GM18507 (cell line): ENCODE results near the gene EML1.

Experiments
- DNase-seq: peaks from one replicate; pipeline ENCODE4 v3.0.0; 2011; ENCODE audit warnings: low read depth; ENCODE audit not compliant: insufficient read length; ENCODE audit errors: extremely low spot score
- FAIRE-seq: peaks from 2 replicates; lab custom pipeline; 2011; peaks lifted over from hg19 to GRCh38; lab: Jason Lieb, UNC

EML1 gene

GRCh38 chr14:99793213-99794150, at the start of gene EML1:
EML1 (plus strand) TSS chr14:99793413; CDS start chr14:99793477, 64 bp downstream.
- DNase-seq: peak; percentile 87
- FAIRE-seq: no peak

DNA sequence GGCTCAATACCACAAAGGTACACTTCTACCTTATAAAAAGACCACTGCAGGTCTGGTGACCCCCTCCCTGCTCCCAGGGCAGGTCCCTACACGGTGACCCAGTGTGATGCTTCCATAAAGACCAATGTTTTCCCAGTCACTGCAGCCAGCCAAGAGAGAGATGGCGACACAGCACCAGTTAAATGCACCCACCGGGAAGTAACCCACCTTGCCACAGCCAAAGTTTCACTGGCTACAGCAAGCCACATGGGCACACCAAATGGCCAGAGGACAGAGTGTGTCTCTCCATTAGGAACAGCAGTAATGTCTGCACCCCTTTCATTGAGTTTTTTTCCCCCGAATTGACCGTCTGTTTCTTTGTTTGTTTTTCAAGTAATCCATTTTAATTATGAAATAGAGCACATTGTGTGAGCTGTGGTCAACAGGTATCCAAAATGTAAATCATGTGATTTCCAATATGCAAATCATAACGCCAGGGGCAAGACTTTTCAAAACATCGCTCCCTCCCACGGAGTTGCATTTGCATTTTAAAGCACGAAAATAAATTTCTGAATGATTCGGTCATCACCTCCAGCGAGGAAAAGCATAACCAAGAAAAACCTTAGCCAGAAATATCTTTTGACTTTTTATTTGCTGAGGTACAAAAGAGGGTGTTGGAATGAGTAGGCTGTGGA, 48.9 kb upstream of the EML1 start:
- no peak for FAIRE-seq
- DNase-seq: no peak

DNA sequence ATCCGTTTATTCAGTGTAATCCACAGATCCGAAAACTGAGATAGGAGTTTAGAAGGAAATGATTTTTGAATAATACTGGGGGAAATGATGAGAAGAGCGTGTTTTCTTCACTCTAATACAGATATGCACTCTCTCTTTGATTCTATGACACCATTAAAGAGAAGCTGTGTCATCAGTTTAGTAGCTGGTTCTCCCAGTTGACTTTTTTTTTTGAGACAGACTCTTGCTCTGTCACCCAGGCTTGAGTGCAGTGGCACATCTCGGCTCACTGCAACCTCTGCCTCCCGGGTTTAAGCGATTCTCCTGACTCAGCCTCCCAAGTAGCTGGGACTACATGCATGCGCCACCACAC, 48.4 kb upstream of the EML1 start:
- DNase-seq (no peak), FAIRE-seq (no peak)

DNA sequence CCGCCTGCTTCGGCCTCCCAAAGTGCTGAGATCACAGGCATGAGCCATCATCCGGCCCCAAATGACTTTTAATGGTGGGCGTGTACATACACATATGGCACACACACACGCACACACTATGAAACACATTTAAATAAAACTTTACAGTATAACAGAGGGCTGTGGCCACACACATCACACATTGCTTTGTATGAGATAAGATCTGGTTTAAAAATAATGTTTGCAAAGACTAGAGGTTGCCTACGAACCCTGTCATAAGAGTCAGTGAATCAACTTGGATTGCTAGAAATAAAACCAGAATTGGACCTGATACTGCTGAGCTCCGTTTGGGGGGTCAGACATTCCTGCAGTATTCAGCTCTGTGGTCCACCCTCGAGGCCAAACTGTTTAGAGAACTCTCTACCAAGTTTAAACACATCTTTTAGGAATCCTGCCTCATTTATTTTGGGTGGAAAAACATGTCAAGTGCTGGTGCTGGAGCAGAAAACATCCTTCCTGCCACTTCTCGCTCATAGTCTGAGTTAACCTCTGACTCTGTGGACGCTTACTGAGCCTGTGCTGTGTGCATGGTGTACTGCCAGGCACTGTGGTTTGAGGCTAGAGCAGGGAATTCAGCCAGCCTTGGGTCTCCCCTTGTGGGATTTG, 47.8 kb upstream of the EML1 start:
- FAIRE-seq: no peak

DNA sequence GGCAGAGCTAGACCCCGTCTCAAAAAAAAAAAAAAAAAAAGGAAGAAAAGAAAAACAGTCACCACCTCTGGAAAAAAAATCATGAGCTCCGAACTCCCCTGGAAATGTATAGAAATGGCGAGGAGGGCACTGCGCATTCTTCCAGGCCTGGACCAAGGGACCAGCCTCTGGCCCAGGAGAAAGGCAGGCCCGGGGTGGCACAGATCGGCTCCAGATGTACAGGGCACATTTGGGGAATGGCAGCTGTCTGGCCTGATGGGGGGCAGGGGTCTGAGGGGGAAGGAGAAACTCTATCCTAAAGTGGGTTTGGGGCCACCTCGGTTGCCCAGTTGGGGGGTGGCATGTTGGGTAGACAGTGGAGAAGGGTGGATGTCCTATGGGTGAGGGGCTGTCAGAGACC, 46.0 kb upstream of the EML1 start:
- FAIRE-seq: no peak
- DNase-seq: no peak

More for the DNA sequence above, 47.8 kb upstream of the EML1 start:
- DNase-seq: no peak

DNA sequence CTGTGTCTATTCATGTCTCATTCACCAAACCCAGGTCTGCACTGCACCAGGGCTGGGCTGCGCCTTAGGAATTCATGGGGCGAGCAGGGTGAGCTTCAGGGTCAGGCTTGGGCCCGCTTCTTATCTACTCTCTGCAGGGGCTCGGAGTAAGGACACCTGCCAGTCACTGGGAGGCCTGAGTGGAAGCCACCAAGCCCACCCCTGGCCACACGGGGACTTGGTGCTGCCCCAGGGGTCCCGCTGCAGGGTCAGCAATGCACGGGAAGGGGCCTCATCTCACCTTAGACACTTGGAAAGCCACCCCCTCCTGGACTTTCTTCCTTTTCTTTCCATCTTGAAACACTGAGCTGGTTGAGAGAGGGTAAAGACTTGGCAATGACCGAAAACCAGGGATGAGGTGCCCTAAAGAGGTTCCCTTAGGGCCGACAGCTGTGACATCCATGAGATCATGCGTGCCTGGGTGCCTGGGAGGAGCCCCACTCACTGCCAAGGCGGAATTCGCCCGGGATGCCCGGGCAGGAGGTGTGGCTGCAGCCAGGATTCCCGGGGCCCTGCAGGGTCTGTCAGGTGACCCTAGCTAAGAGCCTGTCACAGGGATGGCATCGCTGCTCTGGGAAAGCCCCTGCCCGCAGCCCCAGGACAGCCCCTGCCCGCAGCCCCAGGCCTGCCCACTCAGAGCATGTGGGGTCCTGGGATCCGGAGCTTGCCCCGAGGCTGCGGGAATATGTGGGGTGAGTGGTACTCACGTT, 45.5 kb upstream of the EML1 start:
- no peak for DNase-seq
- FAIRE-seq: no peak

- FAIRE-seq: no peak
- DNase-seq: no peak
Measured at GRCh38 chr14:99748529-99748928, 44.7 kb upstream of the EML1 start.

GRCh38 chr14:99749142-99749541, 44.1 kb upstream of the EML1 start:
- no peak for FAIRE-seq
- DNase-seq: no peak

GRCh38 chr14:99749763-99750715, 43.2 kb upstream of the EML1 start:
- DNase-seq (no peak), FAIRE-seq (no peak)

DNA sequence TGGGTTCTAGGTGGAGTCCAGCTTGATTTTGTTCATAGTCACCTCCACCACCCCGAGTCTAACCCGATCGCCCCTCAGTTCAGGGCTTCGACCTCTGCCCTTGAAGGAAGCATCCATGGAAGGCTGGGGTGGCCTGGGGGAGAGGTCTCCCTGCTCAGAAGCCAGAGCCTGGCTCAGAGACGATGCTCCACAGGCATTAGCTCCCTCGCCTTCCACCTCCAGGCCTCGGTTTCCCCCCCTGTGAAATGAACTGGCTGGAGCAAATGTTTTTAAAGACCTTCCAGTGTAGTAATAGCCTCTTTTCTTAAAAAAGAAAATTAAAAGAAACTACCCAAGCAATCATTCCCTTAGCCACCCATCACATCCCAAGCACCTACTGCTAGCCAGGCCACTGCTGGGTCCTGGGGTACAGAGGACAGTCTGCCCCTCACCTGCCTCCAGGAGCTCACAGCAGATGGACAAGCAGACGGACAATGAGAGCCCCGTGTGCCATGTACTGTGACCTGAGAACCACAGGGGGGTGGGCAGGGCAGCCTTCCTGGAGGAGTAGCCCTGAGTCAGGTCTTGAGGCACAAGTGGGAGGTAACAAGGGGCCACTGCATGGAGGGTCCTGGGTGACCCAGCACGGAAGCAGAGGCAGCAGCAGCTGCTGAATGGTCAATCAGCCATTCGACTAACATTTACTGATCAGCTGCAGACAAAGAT, 42.3 kb upstream of the EML1 start:
- DNase-seq (no peak), FAIRE-seq (no peak)

GRCh38 chr14:99751539-99752485, 41.4 kb upstream of the EML1 start:
- no peak for FAIRE-seq
- no peak for DNase-seq

DNA sequence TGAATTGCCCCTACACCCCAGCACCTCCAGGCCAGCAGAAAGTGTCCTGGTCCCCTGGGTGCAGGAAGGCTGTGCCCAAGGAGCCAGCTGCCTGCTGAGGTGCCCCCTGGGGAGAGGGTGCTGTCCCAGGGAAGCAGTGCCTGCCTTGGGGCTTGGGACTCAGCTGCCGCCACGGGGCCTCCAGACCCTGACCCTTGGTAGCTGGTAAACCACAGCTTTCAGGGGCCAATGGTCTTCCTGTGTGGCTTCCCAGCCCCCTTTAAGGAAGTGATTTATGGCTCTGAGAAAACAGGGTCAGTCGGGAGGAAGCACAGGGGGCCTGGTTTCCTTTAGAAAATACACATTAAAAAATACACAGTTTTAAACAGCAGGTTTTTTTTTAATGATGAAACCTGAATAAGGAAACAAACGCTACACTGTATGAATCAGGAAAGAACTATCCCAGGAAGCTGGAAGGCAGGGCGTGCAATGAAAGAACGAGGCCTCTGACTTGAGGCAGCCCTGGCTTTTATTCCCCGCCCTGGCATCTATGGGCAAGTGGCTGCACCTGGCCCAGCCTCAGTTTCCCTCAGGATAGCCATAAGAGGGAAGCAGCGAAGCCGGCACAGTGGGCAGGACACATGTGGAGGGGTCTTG, 40.6 kb upstream of the EML1 start:
- no peak for DNase-seq
- no peak for FAIRE-seq

DNA sequence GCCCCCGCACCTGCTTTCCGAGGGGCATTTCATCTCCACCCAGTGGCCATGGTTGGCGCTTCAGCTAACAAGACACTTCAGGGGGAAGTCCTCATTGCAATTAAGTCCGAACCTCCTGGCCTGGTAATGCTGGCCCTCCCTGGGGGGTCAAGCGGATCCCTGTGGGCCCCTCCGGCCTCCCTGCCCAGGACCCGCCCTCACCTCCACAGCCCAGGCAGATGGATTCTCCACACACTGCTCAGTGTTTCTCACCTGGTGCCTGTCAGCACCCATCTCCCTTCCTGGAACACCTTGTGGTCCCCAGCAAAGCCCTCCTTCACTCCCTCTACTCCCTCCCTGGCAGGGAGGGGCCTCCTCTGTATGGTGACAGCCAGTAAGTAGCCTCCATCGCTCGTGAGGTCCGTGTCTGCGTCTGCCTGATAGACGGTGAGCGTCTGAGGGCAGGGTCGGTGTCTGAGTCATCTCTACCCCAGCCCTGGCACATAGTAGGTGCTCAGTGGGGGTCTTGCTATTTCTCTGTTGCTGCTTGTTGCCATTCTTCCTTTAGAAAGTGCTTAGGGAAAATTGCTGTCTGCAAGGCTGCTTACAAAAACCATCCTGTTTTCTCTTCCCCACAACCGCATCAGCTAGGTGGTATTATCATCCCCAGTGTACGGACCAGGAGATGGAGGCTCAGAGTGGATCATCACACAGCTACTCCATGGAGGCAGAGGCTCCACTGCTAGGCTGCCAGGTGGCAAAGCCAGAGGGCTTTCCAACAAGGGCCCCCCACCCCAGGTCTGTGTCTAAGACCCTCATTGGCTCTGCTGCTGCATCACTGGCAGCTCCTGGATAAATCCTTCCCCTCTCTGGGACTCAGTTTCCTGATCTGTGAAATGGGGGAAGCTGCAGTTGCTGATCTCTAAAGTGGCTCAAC, 39.7 kb upstream of the EML1 start:
- FAIRE-seq (no peak), DNase-seq (no peak)

DNA sequence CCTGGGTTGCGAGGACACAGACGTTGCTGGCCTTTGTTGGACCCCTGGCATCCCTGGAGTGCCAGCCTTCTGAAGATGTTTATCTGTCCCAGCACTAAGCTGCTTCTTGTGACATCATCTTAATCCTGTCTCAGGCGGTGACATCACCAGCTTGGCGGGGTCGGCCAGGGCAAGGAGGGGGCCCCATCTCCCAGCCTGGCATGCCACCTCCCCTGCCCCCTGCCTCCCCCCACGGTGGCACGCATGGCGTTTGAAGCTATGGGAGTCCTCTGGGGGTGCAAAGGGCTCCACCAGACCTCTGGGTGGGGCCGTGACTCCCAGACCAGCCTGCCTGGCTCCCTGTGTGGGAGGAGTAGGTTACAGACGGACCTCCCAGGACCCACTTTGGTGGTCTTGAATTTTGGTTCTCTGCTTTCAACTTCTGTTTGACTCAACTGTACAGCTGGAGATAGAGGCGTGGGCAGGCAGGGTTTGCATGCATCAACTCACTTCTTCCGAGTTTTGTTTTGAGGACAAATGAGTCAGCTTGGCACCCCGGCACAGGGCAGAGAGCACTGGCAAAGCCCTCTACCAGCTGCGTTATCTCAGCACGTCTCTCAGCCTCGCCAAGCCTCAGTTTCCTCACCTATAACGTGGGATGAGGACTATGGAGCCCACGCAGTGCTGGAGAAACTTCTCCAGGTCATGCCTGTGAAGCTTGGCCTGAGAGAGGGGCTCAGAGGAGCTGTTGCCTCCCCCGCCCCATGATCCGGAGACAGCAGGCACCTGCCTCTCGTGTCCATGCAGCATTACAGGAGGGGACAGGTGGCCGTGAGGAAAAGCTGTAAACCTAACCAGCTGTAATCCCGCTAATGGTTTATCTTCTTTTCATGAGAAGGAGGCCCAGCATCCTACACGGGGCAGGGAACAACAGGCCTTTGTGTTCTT, 38.8 kb upstream of the EML1 start:
- DNase-seq: no peak

DNA sequence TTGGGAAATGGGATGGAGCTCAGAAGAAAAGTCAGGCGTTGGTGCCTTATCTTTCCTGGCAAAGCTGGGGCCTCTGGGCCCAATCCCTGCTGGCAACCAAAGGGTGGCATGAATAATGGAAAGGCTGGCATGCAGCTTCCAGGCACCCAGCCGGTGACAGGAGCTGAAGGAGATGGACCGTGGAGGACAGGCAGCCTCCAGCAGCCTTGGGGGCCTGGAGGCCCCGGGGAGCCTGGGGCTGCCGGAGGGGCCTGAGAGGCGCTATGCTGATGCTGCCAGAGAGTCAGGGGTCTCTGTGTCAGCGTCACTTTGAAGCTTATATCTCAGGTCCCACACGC, 38.2 kb upstream of the EML1 start:
- DNase-seq: no peak
- no peak for FAIRE-seq

More for the DNA sequence above, 38.8 kb upstream of the EML1 start:
- FAIRE-seq: no peak
